Neuronal stem cell (in vitro differentiated cells): ENCODE measurements around the gene TAF11.

Source experiments
- DNase-seq: peaks from one replicate; pipeline ENCODE4 v3.0.0-alpha.2; 2013; ENCODE audit warnings: low spot score
- H2AFZ ChIP-seq: one replicate; pipeline ENCODE4 v1.6.1; 2013; ENCODE audit warnings: mild to moderate bottlenecking, low read length, inconsistent platforms
- H2AK5ac ChIP-seq: 2 replicates; pipeline ENCODE4 v1.6.1; 2013; ENCODE audit warnings: low read depth, mild to moderate bottlenecking, inconsistent platforms, low read length, moderate library complexity, mixed read lengths
- H2BK120ac ChIP-seq: 2 replicates; pipeline ENCODE4 v1.6.1; 2013; ENCODE audit warnings: low read depth, mild to moderate bottlenecking, inconsistent platforms, low read length, moderate library complexity, mixed read lengths
- H2BK12ac ChIP-seq: one replicate; pipeline ENCODE4 v1.6.1; 2013; ENCODE audit warnings: low read length, inconsistent platforms
- H2BK15ac ChIP-seq: 2 replicates; pipeline ENCODE4 v1.6.1; 2013; ENCODE audit warnings: mild to moderate bottlenecking, low read length, inconsistent platforms, mixed read lengths
- H2BK5ac ChIP-seq: one replicate; pipeline ENCODE4 v1.6.1; 2013; ENCODE audit warnings: inconsistent platforms, mild to moderate bottlenecking, low read length, moderate library complexity
- H3K14ac ChIP-seq: one replicate; pipeline ENCODE4 v1.6.1; 2013; ENCODE audit warnings: low read length, inconsistent platforms
- H3K18ac ChIP-seq: 2 replicates; pipeline ENCODE4 v1.6.1; 2013; ENCODE audit warnings: low read length, inconsistent platforms
- H3K23ac ChIP-seq: 2 replicates; pipeline ENCODE4 v1.6.1; 2013; ENCODE audit warnings: low read depth, mild to moderate bottlenecking, mixed read lengths, low read length, inconsistent platforms; ENCODE audit not compliant: poor library complexity
- H3K27ac ChIP-seq: replicated peaks from 3 replicates; pipeline ENCODE4 v1.5.1; 2013; ENCODE audit warnings: low read length, inconsistent platforms
- H3K27me3 ChIP-seq, 3 experiments: 2 replicates each; pipeline ENCODE4 v1.6.1; 2013; ENCODE audit warnings: low read length in 3 of 3, mild to moderate bottlenecking in 2 of 3, inconsistent platforms in 1 of 3, low read depth in 1 of 3, mixed read lengths in 1 of 3, moderate library complexity in 1 of 3; ENCODE audit not compliant: control insufficient read depth in 3 of 3, insufficient read depth in 3 of 3
- H3K36me3 ChIP-seq, 2 donors: replicated peaks in 1 of 2; 2 replicates each; pipeline ENCODE4 v1.6.1; 2013; ENCODE audit warnings: low read length in 2 of 2; ENCODE audit not compliant: control insufficient read depth in 2 of 2, insufficient read depth in 2 of 2
- H3K4ac ChIP-seq: 2 replicates; pipeline ENCODE4 v1.6.1; 2013; ENCODE audit warnings: inconsistent platforms, mild to moderate bottlenecking, low read length, moderate library complexity
- H3K4me1 ChIP-seq, 2 donors: 1 replicate in 1 of 2; 2 replicates in 1 of 2; pipeline ENCODE4 v1.6.1; 2013; ENCODE audit warnings: low read length in 2 of 2, low read depth in 1 of 2; ENCODE audit not compliant: control insufficient read depth in 2 of 2, insufficient read depth in 1 of 2
- H3K4me2 ChIP-seq: one replicate; pipeline ENCODE4 v1.6.1; 2013; ENCODE audit warnings: mild to moderate bottlenecking, low read length, inconsistent platforms; ENCODE audit not compliant: insufficient read depth, poor library complexity, severe bottlenecking
- H3K4me3 ChIP-seq, 2 donors: 2 replicates each; pipeline ENCODE4 v1.5.1; 2013; ENCODE audit warnings: low read length in 2 of 2, mild to moderate bottlenecking in 2 of 2, inconsistent platforms in 1 of 2, moderate library complexity in 1 of 2
- H3K79me1 ChIP-seq: one replicate; pipeline ENCODE4 v1.6.1; 2013; ENCODE audit warnings: low read depth, mild to moderate bottlenecking, inconsistent platforms, low read length, moderate library complexity
- H3K9ac ChIP-seq: one replicate; pipeline ENCODE4 v1.6.1; 2013; ENCODE audit warnings: mild to moderate bottlenecking, low read depth, low read length, inconsistent platforms; ENCODE audit not compliant: poor library complexity
- H3K9me3 ChIP-seq, 2 donors: replicated peaks in 1 of 2; 2 replicates each; pipeline versions ENCODE3 to v1.6.1; 2013; ENCODE audit warnings: low read length in 2 of 2, mild to moderate bottlenecking in 2 of 2, inconsistent platforms in 1 of 2, low read depth in 1 of 2, mixed read lengths in 1 of 2, moderate library complexity in 1 of 2; ENCODE audit not compliant: control insufficient read depth in 2 of 2, insufficient read depth in 1 of 2
- H4K8ac ChIP-seq: one replicate; pipeline ENCODE4 v1.6.1; 2013; ENCODE audit warnings: low read depth, mild to moderate bottlenecking, inconsistent platforms, low read length, moderate library complexity
- H4K91ac ChIP-seq: one replicate; pipeline ENCODE4 v1.6.1; 2013; ENCODE audit warnings: low read length, low read depth, mild to moderate bottlenecking, inconsistent platforms; ENCODE audit not compliant: poor library complexity
- WGBS, 2 donors: extraction: QIAGEN DNeasy Blood & Tissue Kit; methylation state at CpG; one replicate each; pipeline ENCODE4 v1.1.7; 2013; ENCODE audit warnings: missing lambda C conversion rate in 2 of 2, mixed read lengths in 1 of 2; ENCODE audit not compliant: insufficient read length in 2 of 2, insufficient replicate concordance in 1 of 2; ENCODE audit errors: extremely low coverage in 2 of 2; 5-methylcytosine and 5-hydroxymethylcytosine counted together

TAF11 gene

GRCh38 chr6:34837528-34837927 lies 50.3 kb downstream of the TAF11 start:
- Histone ChIP-seq H4K8ac (no peak overlapping the region), H3K18ac (no peak overlapping the region), H2AFZ (no peak overlapping the region), H3K36me3 (peaks cover 12 to 76% of the 10 kb centered on the region in 2 donors), H2BK5ac (no peak overlapping the region), H3K79me1 (no peaks in the 10 kb centered on the region), H3K27me3 (no peaks in the 10 kb centered on the region), H3K4ac (no peak overlapping the region), H3K23ac (no peak overlapping the region), H3K9me3 (no peaks in the 10 kb centered on the region), H3K4me1 (no peaks in the 10 kb centered on the region), H3K14ac (no peak overlapping the region), H3K4me2 (no peak overlapping the region), H2BK120ac (no peak overlapping the region), H2BK12ac (no peak overlapping the region), H3K4me3 (no peak overlapping the region), H2AK5ac (no peak overlapping the region), H3K9ac (no peak overlapping the region), H3K27ac (no peak overlapping the region), H2BK15ac (no peak overlapping the region), H4K91ac (no peak overlapping the region)
- DNase-seq = no peak

DNA sequence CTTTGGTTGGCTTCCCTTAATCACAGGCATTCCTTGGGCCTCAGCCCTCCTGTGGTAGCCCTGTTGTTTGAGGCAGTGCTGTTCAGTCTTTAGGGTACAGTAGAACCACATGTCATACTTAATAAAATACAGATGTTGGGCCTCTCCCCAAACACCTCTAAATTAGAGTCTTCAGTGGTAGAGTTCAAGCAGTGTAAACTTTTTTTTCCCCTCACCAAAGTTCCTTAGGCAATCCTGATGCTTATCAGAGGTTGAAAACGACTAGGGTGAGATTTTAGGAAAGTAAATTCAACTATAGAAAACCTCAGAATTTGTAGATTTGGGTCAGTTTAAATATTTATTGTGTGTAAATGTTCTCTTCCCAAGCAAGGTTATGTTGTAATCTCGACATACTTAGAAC lies 51.4 kb downstream of the TAF11 start:
- H3K4me3 ChIP-seq = no peak overlapping the region
- no peak overlapping the region for H3K27ac ChIP-seq
- no peak overlapping the region for H3K4me2 ChIP-seq
- H3K9me3 ChIP-seq = no peaks in the 10 kb centered on the region
- H2BK120ac ChIP-seq = no peak overlapping the region
- WGBS, 2 donors = no CpG with 5 or more reads among the region's 2 CpGs
- H3K4ac ChIP-seq = peak overlapping the region; percentile 10
- H3K18ac ChIP-seq = no peak overlapping the region
- no peak overlapping the region for H3K14ac ChIP-seq
- no peak overlapping the region for H2BK12ac ChIP-seq
- H3K9ac ChIP-seq = peak overlapping the region; percentile 63
- H3K36me3 ChIP-seq = peaks cover 11 to 78% of the 10 kb centered on the region in 2 donors
- H4K91ac ChIP-seq = no peak overlapping the region
- H2AK5ac ChIP-seq = no peak overlapping the region
- no peaks in the 10 kb centered on the region for H3K79me1 ChIP-seq
- H4K8ac ChIP-seq = no peak overlapping the region
- no peak overlapping the region for H3K23ac ChIP-seq
- H2AFZ ChIP-seq = no peak overlapping the region
- DNase-seq = no peak
- no peak overlapping the region for H2BK5ac ChIP-seq
- H3K27me3 ChIP-seq = no peaks in the 10 kb centered on the region
- no peaks in the 10 kb centered on the region for H3K4me1 ChIP-seq
- no peak overlapping the region for H2BK15ac ChIP-seq

DNA sequence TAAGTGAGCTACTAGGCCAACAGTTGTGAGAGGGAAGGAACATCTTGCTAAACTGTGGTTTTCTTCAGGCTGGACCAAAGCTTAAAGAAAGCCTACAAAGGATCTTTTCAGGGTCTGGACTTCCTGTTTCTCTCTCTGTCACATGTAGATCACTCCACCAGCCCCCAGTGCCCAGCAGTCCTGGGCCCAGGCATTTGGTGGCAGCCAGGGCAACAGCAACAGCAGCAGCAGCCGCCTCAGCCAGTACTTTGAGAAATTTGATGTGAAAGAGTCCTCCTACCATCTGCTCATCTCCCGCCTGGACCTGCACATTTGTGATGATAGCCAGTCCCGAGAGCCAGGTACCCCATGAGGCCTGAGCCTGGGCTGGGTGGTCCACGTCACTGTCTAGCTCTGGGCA lies 51.8 kb downstream of the TAF11 start:
- DNase-seq = no peak
- Histone ChIP-seq H2BK5ac (no peak overlapping the region), H3K9me3 (no peaks in the 10 kb centered on the region), H3K4me3 (no peak overlapping the region), H3K23ac (no peak overlapping the region), H3K27me3 (no peaks in the 10 kb centered on the region), H3K79me1 (no peaks in the 10 kb centered on the region), H3K4ac (peak overlapping the region; percentile 10), H3K27ac (no peak overlapping the region), H3K14ac (no peak overlapping the region), H3K4me2 (no peak overlapping the region), H2AFZ (no peak overlapping the region), H3K18ac (no peak overlapping the region), H3K36me3 (peaks cover 10 to 79% of the 10 kb centered on the region in 2 donors), H4K8ac (no peak overlapping the region), H2BK15ac (no peak overlapping the region), H4K91ac (no peak overlapping the region), H2BK12ac (no peak overlapping the region), H3K9ac (peak overlapping the region; percentile 63), H3K4me1 (no peaks in the 10 kb centered on the region), H2AK5ac (no peak overlapping the region), H2BK120ac (no peak overlapping the region)
- WGBS, 2 donors = no CpG with 5 or more reads among the region's 4 CpGs

DNA sequence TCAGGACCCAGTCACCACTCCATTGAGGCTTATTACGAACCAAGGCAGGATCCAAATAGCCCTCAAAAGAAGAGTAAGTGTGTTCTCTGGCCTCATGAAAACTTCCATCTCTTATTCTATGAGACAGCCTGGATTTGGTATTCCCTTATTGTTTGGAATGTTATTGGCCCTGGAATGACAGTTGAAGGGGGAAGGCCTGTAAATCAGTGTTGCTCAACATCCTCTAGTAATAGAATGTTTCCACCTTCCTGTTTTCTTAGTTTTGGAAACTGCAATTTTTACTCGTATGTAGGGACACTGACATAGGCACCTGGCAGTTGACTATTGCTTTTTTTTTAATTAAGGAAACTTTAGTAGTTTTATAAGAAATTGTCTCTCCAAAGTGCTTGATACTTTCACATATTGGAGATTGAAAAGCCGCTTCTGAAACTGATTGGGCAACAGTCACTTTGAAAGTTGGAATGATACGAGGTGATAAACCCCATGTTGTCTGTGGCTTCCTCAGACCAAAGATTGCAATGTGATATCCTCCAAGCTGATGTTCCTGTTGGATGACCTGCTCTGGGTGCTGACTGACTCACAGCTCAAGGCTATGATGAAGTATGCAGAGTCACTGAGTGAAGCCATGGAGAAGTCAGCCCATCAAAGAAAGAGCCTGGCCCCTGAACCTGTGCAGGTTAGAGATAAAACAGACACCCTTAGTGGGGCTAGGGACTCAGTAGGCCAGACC lies 52.9 kb downstream of the TAF11 start:
- no peak overlapping the region for H3K4me2 ChIP-seq
- H2BK12ac ChIP-seq = no peak overlapping the region
- no peaks in the 10 kb centered on the region for H3K9me3 ChIP-seq
- H3K18ac ChIP-seq = no peak overlapping the region
- H2BK120ac ChIP-seq = no peak overlapping the region
- H4K91ac ChIP-seq = no peak overlapping the region
- no CpG with 5 or more reads among the region's 4 CpGs for WGBS, 2 donors
- DNase-seq = no peak
- H3K14ac ChIP-seq = no peak overlapping the region
- H3K9ac ChIP-seq = no peak overlapping the region
- no peak overlapping the region for H2AFZ ChIP-seq
- no peak overlapping the region for H2AK5ac ChIP-seq
- no peak overlapping the region for H3K4me3 ChIP-seq
- H4K8ac ChIP-seq = no peak overlapping the region
- no peak overlapping the region for H3K4ac ChIP-seq
- peaks cover 10 to 86% of the 10 kb centered on the region in 2 donors for H3K36me3 ChIP-seq
- H2BK15ac ChIP-seq = no peak overlapping the region
- no peaks in the 10 kb centered on the region for H3K27me3 ChIP-seq
- no peaks in the 10 kb centered on the region for H3K79me1 ChIP-seq
- H2BK5ac ChIP-seq = no peak overlapping the region
- H3K23ac ChIP-seq = no peak overlapping the region
- H3K27ac ChIP-seq = no peak overlapping the region
- no peaks in the 10 kb centered on the region for H3K4me1 ChIP-seq
